Measurements from ENCODE around the gene DCAF5.

The DCAF5 gene

DNA sequence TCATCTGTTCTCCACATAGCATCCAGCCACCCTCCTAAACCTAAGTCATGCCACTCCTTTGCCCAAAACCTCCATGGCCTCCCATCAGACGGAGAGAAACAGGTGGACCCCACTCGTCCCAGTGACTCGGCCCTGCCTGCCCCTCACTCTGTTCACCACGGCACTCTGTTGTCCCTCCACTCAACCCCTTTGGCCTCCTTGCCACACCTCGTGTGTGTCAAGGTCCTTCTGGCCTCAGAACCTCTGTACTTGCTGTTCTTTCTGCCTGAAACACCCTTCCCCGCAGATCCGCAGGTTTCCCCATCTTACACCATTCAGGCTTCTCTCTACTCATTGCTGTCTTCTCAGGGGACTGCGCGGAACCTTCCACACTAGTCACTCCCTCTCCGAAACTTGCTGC, 149.3 kb downstream of the DCAF5 start:
- DNase-seq, result no peak

DNA sequence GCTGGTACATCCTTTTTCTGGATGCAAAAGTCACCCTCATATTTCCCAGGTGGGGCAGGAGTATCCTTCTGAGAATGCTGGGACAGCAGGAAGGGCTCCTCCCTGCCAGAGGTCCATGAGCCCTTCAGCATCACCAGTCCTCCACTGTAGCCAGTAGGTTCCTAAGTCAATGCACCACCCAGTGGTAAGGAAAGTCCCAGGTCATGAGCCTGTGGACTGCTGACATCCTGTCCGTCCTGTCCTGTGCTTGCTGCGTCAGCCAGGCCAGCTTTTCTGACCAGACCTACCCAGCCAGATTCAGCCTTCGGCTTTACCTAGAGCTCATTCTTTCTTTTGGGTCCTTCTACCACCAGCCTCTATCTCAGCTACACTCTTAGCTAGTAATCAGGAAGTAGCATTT, 150.8 kb downstream of the DCAF5 start:
- DNase-seq, result no peak

DNA sequence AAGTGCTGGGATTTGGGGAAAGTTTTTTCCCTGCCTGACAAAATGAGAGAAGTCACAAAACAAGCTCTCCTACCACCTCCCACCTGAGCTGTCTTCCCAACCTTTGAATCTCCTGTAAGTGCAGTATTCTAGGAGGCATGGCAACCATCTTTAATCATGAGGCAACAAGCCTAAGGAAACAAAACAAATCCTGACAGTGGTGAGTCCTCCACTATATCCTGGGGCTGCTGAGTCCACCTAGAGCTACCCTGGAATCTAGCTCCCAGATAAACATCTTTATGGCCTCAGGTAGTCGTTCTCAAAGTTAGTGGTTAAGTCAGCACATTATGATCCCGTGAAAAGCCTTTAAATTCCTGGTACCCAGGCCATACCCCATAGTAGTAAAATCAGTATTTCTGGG, 151.5 kb downstream of the DCAF5 start:
- DNase-seq, result no peak

Data from NCI-H2227 treated with DMSO at 0.1 percent for 48 hours (cell line).